OCI-LY7 (cell line): Measurements from ENCODE around the gene TFEC. TPM values are rescaled to one million over a fixed set of nuclear protein-coding genes. Genes with fewer than 3 reads are reported as not detected.

Experiments
- BruUV-seq: library from RNA; stranded (reverse); fragments of 400-500 nt; replicated peaks from 2 replicates; lab custom pipeline; 2021; lab: Mats Ljungman, UMichigan
- CTCF ChIA-PET: fragments of 300-600 bp; sonication (Branson Sonifier 250); formaldehyde crosslinking; loops from one replicate; lab custom pipeline; 2022; ENCODE audit warnings: antibody characterized with exemption; ENCODE audit not compliant: unreplicated experiment; lab: Charles Lee
- POLR2A ChIA-PET: fragments of 300-600 bp; sonication (Branson Sonifier 250); formaldehyde crosslinking; loops from one replicate; lab custom pipeline; 2022; ENCODE audit warnings: antibody characterized with exemption; lab: Charles Lee
- DNase-seq: peaks from one replicate; pipeline ENCODE4 v3.0.0-alpha.2; 2015; ENCODE audit warnings: low spot score
- H2AFZ ChIP-seq: fragments of 200-600 bp; sonication (generic), shearing (Covaris generic); 2 replicates; pipeline ENCODE4 v1.6.1; 2014; ENCODE audit warnings: mild to moderate bottlenecking, antibody characterized with exemption, low read length, moderate library complexity
- H3K27ac ChIP-seq: fragments of 200-600 bp; sonication (generic); 2 replicates; pipeline ENCODE4 v1.5.1; 2014; ENCODE audit warnings: mixed run types, low read depth, mild to moderate bottlenecking, moderate library complexity, low read length, inconsistent platforms; ENCODE audit not compliant: poor library complexity, severe bottlenecking
- H3K36me3 ChIP-seq: fragments of 200-600 bp; sonication (generic); 2 replicates; pipeline ENCODE4 v1.6.1; 2014; ENCODE audit warnings: mild to moderate bottlenecking, antibody characterized with exemption, low read length, moderate library complexity, mixed read lengths; ENCODE audit not compliant: insufficient read depth
- H3K4me1 ChIP-seq: fragments of 200-600 bp; sonication (generic); 2 replicates; pipeline ENCODE4 v1.5.1; 2014; ENCODE audit warnings: mild to moderate bottlenecking, low read length; ENCODE audit not compliant: insufficient read depth, poor library complexity, severe bottlenecking
- H3K4me2 ChIP-seq: fragments of 200-600 bp; sonication (generic); 2 replicates; pipeline ENCODE4 v1.6.1; 2014; ENCODE audit warnings: mild to moderate bottlenecking, low read length
- H3K4me3 ChIP-seq: fragments of 200-600 bp; sonication (generic); 2 replicates; pipeline ENCODE4 v1.5.1; 2014; ENCODE audit warnings: mild to moderate bottlenecking, low read depth, low read length; ENCODE audit not compliant: poor library complexity, severe bottlenecking
- H3K79me2 ChIP-seq: fragments of 200-600 bp; sonication (generic); 2 replicates; pipeline ENCODE4 v1.6.1; 2016; ENCODE audit warnings: low read depth, mild to moderate bottlenecking, low read length, moderate library complexity, mixed read lengths; ENCODE audit not compliant: insufficient read depth
- H3K9me2 ChIP-seq: fragments of 200-600 bp; sonication (generic); 2 replicates; pipeline ENCODE4 v1.6.1; 2016; ENCODE audit warnings: mild to moderate bottlenecking, low read length, mixed read lengths; ENCODE audit not compliant: insufficient read depth
- H3K9me3 ChIP-seq: fragments of 200-600 bp; sonication (generic); 2 replicates; pipeline ENCODE4 v1.6.1; 2014; ENCODE audit warnings: mild to moderate bottlenecking, mixed run types, low read length, mixed read lengths
- H4K20me1 ChIP-seq: fragments of 200-600 bp; sonication (generic); 2 replicates; pipeline ENCODE4 v1.6.1; 2014; ENCODE audit warnings: mild to moderate bottlenecking, antibody characterized with exemption, low read length, moderate library complexity, mixed read lengths; ENCODE audit not compliant: insufficient read depth
- CTCF ChIP-seq: fragments of 200-600 bp; sonication (generic); conservative IDR thresholded peaks from 2 replicates; pipeline ENCODE4 v1.5.1; 2014; ENCODE audit warnings: mild to moderate bottlenecking, antibody characterized with exemption, low read length, moderate library complexity, mixed read lengths
- EZH2phosphoT487 ChIP-seq: fragments of 200-600 bp; sonication (generic); IDR thresholded peaks from 2 replicates; pipeline ENCODE4 v1.6.1; 2018; ENCODE audit warnings: low read depth, borderline replicate concordance, mild to moderate bottlenecking, mixed run types, antibody characterized with exemption, low read length, moderate library complexity, mixed read lengths
- intact Hi-C: fragments of 100-400 bp; cut with micrococcal nuclease; formaldehyde crosslinking; loops from one replicate; pipeline ENCODE4 v1.10.0; 2022; ENCODE audit not compliant: unreplicated experiment
- total RNA-seq, 2 experiments: library from RNA; depleted of rRNA in 1 of 2; stranded (reverse); fragments of >200 nt in 1 of 2; shearing (Covaris generic) in 1 of 2; gene quantifications; 2 replicates each; pipeline ENCODE4 v1.2.3, GENCODE V29; 2014 to 2022

TFEC gene
- total RNA-seq, 2 experiments from 2014 or later: 2.2 TPM; not detected in 1

GRCh38 chr7:115940460-115941060 is 90.0 kb downstream of the TFEC start:
- intact Hi-C loops: no loop called here
- CTCF ChIA-PET: no interaction called here
- H3K9me3 ChIP-seq: no peaks in the 10 kb centered on the region
- no peaks in the 10 kb centered on the region for H4K20me1 ChIP-seq
- no peaks in the 10 kb centered on the region for H3K4me1 ChIP-seq
- no peaks in the 10 kb centered on the region for H3K79me2 ChIP-seq
- TF ChIP-seq EZH2phosphoT487 (no peak), CTCF (no peak)
- H2AFZ ChIP-seq: no peak overlapping the region
- no peak for DNase-seq
- BruUV-seq: no TSS peak
- no peaks in the 10 kb centered on the region for H3K36me3 ChIP-seq
- no peak overlapping the region for H3K27ac ChIP-seq
- H3K4me3 ChIP-seq: no peak overlapping the region
- H3K4me2 ChIP-seq: no peak overlapping the region
- H3K9me2 ChIP-seq: no peaks in the 10 kb centered on the region
- POLR2A ChIA-PET: no interaction called here

- H3K36me3 ChIP-seq: no peaks in the 10 kb centered on the region
- TF ChIP-seq CTCF: no peak
- no peak for TF ChIP-seq EZH2phosphoT487
- POLR2A ChIA-PET: interaction anchor here (0.6 kb wide), 1 partner anchor 28 kb away, joined by 3 read pairs; no protein-coding TSS in a partner anchor
- CTCF ChIA-PET: no interaction called here
- H3K9me3 ChIP-seq: no peaks in the 10 kb centered on the region
- H3K27ac ChIP-seq: no peak overlapping the region
- no peak overlapping the region for H3K4me3 ChIP-seq
- intact Hi-C loops: no loop called here
- H3K79me2 ChIP-seq: no peaks in the 10 kb centered on the region
- DNase-seq: no peak
- no peaks in the 10 kb centered on the region for H3K9me2 ChIP-seq
- H3K4me2 ChIP-seq: no peak overlapping the region
- H2AFZ ChIP-seq: no peak overlapping the region
- no peaks in the 10 kb centered on the region for H3K4me1 ChIP-seq
- no peaks in the 10 kb centered on the region for H4K20me1 ChIP-seq
- no TSS peak for BruUV-seq
These were observed 92.6 kb downstream of the TFEC start for GRCh38 chr7:115937960-115938359.

- H3K9me2 ChIP-seq: no peaks in the 10 kb centered on the region
- no peaks in the 10 kb centered on the region for H3K79me2 ChIP-seq
- TF ChIP-seq CTCF (no peak), EZH2phosphoT487 (no peak)
- no peak overlapping the region for H3K27ac ChIP-seq
- no TSS peak for BruUV-seq
- CTCF ChIA-PET: no interaction called here
- POLR2A ChIA-PET: interaction anchor here (1.0 kb wide), 1 partner anchor 8 kb away, joined by 3 read pairs; no protein-coding TSS in a partner anchor
- no peak overlapping the region for H3K4me2 ChIP-seq
- no peaks in the 10 kb centered on the region for H3K36me3 ChIP-seq
- no peaks in the 10 kb centered on the region for H3K9me3 ChIP-seq
- DNase-seq: no peak
- no peaks in the 10 kb centered on the region for H4K20me1 ChIP-seq
- no peak overlapping the region for H3K4me3 ChIP-seq
- H3K4me1 ChIP-seq: no peaks in the 10 kb centered on the region
- intact Hi-C loops: no loop called here
- no peak overlapping the region for H2AFZ ChIP-seq
These were observed 97.1 kb downstream of the TFEC start for GRCh38 chr7:115933471-115933870.
